ENCODE data around the gene NDUFS1. TPM values are rescaled to one million over a fixed set of nuclear protein-coding genes. Genes with fewer than 3 reads are reported as not detected.

NDUFS1 gene
- total RNA-seq, 4 donors from 2014 or later, result 83.5 to 101 (median 90.9) TPM

DNA sequence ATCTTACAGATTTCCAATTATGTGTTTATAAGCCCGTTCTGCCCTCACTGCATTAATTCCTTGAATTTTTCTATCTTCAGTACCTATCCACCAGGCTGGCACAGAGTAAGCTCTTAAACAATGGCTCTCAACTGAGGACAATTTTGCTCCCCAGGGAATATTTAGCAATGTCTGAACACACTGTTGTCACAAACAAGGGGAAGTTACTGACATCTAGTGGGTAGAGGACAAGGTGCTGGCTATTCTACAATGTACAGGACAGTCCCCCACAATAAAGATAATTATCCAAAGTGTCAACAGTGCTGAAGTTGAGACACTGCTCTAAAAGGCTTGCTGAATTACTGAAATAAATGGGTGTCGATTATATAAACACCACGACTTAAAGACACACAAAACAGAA lies 5.0 kb downstream of the NDUFS1 start:
- WGBS, result 87% methylated on average over 3 of the region's 3 CpGs
- DNase-seq (ENCODE audit: extremely low spot score), result no peak
- TF ChIP-seq EP300 (IDR thresholded peaks at IDR 0.05), result no peak
- no peak for TF ChIP-seq POLR2AphosphoS5 (IDR thresholded peaks at IDR 0.05)
- TF ChIP-seq, protein P1, sequence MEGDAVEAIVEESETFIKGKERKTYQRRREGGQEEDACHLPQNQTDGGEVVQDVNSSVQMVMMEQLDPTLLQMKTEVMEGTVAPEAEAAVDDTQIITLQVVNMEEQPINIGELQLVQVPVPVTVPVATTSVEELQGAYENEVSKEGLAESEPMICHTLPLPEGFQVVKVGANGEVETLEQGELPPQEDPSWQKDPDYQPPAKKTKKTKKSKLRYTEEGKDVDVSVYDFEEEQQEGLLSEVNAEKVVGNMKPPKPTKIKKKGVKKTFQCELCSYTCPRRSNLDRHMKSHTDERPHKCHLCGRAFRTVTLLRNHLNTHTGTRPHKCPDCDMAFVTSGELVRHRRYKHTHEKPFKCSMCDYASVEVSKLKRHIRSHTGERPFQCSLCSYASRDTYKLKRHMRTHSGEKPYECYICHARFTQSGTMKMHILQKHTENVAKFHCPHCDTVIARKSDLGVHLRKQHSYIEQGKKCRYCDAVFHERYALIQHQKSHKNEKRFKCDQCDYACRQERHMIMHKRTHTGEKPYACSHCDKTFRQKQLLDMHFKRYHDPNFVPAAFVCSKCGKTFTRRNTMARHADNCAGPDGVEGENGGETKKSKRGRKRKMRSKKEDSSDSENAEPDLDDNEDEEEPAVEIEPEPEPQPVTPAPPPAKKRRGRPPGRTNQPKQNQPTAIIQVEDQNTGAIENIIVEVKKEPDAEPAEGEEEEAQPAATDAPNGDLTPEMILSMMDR (IDR thresholded peaks at IDR 0.05), result no peak
- TF ChIP-seq POLR2A (IDR thresholded peaks at IDR 0.05; ENCODE audit: low read depth), result no peak
- Histone ChIP-seq H3K27me3 (no peaks in the 10 kb centered on the region), H3K36me3 (peaks cover 11 to 33% (median 27%) of the 10 kb centered on the region in 4 donors), H3K9me3 (no peaks in the 10 kb centered on the region), H3K4me1 (peaks cover 23 to 50% (median 44%) of the 10 kb centered on the region in 4 donors), H3K27ac (replicated peaks in 1 of 4) (no peak overlapping the region), H3K4me3 (no peak overlapping the region)
- intact Hi-C loops (cut with DNase I), result no loop called here

DNA sequence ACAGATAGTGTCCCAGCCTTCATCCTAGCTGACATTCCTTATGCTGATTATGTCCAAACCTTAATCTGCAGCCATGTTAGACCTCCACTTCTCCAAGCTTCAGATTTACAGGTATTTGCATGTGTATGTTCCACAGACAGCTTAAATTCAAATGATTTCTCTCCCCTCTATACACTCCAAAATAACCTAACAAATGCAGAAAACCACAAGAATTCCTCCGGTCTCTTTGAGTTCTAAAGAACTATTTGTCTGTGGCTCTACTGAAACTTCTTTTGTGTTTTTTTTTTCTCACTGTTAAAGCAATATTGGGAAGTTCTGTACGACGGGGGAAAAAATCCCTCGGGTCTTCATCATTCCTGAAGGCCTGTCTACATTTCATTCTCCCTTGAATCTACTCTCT lies 8.6 kb downstream of the NDUFS1 start:
- Histone ChIP-seq H3K36me3 (peaks cover 41 to 67% (median 61%) of the 10 kb centered on the region in 4 donors), H3K27ac (replicated peaks in 1 of 4) (no peak overlapping the region), H3K27me3 (no peaks in the 10 kb centered on the region), H3K9me3 (no peaks in the 10 kb centered on the region), H3K4me3 (no peak overlapping the region), H3K4me1 (peaks cover 11 to 29% (median 22%) of the 10 kb centered on the region in 4 donors)
- WGBS, result 92% methylated on average over 4 of the region's 4 CpGs
- DNase-seq (ENCODE audit: extremely low spot score), result no peak
- intact Hi-C loops (cut with DNase I), result no loop called here
- TF ChIP-seq EP300 (IDR thresholded peaks at IDR 0.05), result no peak
- no peak for TF ChIP-seq POLR2A (IDR thresholded peaks at IDR 0.05; ENCODE audit: low read depth)
- no peak for TF ChIP-seq POLR2AphosphoS5 (IDR thresholded peaks at IDR 0.05)
- TF ChIP-seq, protein P1 (IDR thresholded peaks at IDR 0.05), result no peak

DNA sequence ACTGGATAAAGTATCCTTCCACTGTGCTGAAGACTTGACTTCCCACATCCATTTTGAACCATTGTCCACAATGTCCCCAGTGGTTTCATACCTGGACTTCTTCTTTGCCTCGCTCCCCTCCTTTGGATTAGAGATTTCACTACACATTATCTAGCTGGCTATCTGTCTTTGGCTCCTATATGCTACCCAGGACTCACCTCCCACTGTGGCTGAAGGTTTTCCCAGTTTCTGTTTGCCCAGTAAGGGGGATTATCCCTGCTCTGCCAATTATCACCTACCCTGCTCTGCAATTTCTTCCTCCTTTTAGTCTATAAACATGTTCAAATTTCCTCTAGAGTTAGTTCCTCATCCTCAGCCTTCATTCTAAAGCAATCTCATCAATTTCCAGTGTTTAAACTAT lies 9.1 kb downstream of the NDUFS1 start:
- intact Hi-C loops (cut with DNase I), result no loop called here
- TF ChIP-seq POLR2AphosphoS5 (IDR thresholded peaks at IDR 0.05) (no peak), EP300 (IDR thresholded peaks at IDR 0.05) (no peak), POLR2A (IDR thresholded peaks at IDR 0.05; ENCODE audit: low read depth) (no peak)
- TF ChIP-seq, protein P1 (IDR thresholded peaks at IDR 0.05), result no peak
- 90% methylated on average over 1 of the region's 1 CpG for WGBS
- no peaks in the 10 kb centered on the region for H3K9me3 ChIP-seq
- peaks cover 9 to 25% (median 17%) of the 10 kb centered on the region in 4 donors for H3K4me1 ChIP-seq
- H3K27me3 ChIP-seq, result no peaks in the 10 kb centered on the region
- H3K27ac ChIP-seq (replicated peaks in 1 of 4), result no peak overlapping the region
- no peak for DNase-seq (ENCODE audit: extremely low spot score)
- H3K36me3 ChIP-seq, result peaks cover 45 to 69% (median 65%) of the 10 kb centered on the region in 4 donors
- no peak overlapping the region for H3K4me3 ChIP-seq

DNA sequence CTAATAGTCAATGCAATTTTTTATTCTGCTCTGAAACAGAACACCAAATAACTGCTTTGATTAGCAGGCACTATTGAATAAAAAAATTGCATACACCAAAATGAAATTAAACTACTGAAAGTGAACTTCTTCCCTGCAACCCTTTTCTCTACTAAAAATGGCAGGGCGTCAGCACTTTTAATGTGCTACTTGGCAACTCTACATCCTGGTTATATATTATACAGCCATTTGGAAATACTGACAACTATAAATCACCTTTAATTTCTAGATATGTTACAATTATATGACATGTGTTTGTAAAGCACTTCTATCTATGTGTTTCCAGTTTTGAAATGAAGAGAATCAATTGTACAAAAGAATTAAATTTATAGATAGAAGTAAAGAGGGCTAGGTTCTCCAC lies 9.9 kb downstream of the NDUFS1 start:
- intact Hi-C loops (cut with DNase I), result no loop called here
- TF ChIP-seq POLR2AphosphoS5 (IDR thresholded peaks at IDR 0.05) (no peak), POLR2A (IDR thresholded peaks at IDR 0.05; ENCODE audit: low read depth) (no peak), EP300 (IDR thresholded peaks at IDR 0.05) (no peak)
- TF ChIP-seq, protein P1 (IDR thresholded peaks at IDR 0.05), result no peak
- no peak for DNase-seq (ENCODE audit: extremely low spot score)
- no peak overlapping the region for H3K4me3 ChIP-seq
- peaks cover 4 to 17% (median 9%) of the 10 kb centered on the region in 4 donors for H3K4me1 ChIP-seq
- WGBS, result 93% methylated on average over 1 of the region's 1 CpG
- H3K9me3 ChIP-seq, result no peaks in the 10 kb centered on the region
- H3K27ac ChIP-seq (replicated peaks in 1 of 4), result no peak overlapping the region
- H3K27me3 ChIP-seq, result no peaks in the 10 kb centered on the region
- H3K36me3 ChIP-seq, result peaks cover 53 to 77% (median 73%) of the 10 kb centered on the region in 4 donors

DNA sequence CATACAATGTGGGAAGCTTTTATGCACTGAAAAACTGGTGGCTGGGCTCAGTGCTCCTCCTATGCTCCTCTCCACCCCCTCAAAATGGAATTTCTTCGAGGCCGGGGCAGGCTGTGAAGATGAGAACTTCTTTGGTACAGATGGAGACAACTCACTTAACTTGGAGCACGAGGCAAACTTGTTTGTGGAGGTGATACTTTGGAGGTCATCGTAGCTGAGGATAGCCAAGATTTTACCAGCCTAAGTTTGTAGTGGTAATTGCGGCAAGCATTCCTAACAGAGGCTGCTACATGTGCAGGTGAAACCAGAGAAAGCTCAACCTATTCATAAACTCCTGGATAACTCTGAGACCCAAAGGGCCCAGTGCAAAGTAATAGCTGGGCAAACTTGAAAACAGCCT lies 13.6 kb downstream of the NDUFS1 start:
- no peak overlapping the region for H3K27ac ChIP-seq (replicated peaks in 1 of 4)
- no peak for TF ChIP-seq EP300 (IDR thresholded peaks at IDR 0.05)
- TF ChIP-seq, protein P1 (IDR thresholded peaks at IDR 0.05), result no peak
- no peak for TF ChIP-seq POLR2A (IDR thresholded peaks at IDR 0.05; ENCODE audit: low read depth)
- TF ChIP-seq POLR2AphosphoS5 (IDR thresholded peaks at IDR 0.05), result no peak
- H3K36me3 ChIP-seq, result peaks cover 87 to 100% (median 94%) of the 10 kb centered on the region in 4 donors
- no peak overlapping the region for H3K4me3 ChIP-seq
- no peak for DNase-seq (ENCODE audit: extremely low spot score)
- H3K9me3 ChIP-seq, result no peaks in the 10 kb centered on the region
- peaks cover 0 to 5% (median 0%) of the 10 kb centered on the region in 4 donors for H3K4me1 ChIP-seq
- 71% methylated on average over 5 of the region's 5 CpGs for WGBS
- no peaks in the 10 kb centered on the region for H3K27me3 ChIP-seq
- intact Hi-C loops (cut with DNase I), result no loop called here

Data from esophagus muscularis mucosa (tissue), 4 donors.